Measurements from ENCODE around the gene AHRR. TPM values are rescaled to one million over a fixed set of nuclear protein-coding genes. Genes with fewer than 3 reads are reported as not detected.

AHRR gene
- total and polyA plus RNA-seq, 2 experiments from 2014 or later, result 0.27 to 1.8 TPM

GRCh38 chr5:481347-481746 is 159.8 kb downstream of the AHRR start:
- TF ChIP-seq EZH2phosphoT487 (IDR thresholded peaks at IDR 0.05; ENCODE audit: unreplicated experiment) (no peak), POLR2AphosphoS5 (IDR thresholded peaks at IDR 0.05; ENCODE audit: low read depth) (no peak), EZH2 (IDR thresholded peaks at IDR 0.05; ENCODE audit: low read depth, unreplicated experiment) (no peak), ETS1 (IDR thresholded peaks at IDR 0.05) (no peak), CREB1 (CRISPR knock-in tag; IDR thresholded peaks at IDR 0.05; ENCODE audit: low read depth) (no peak), ZNF462 (CRISPR knock-in tag; IDR thresholded peaks at IDR 0.05) (no peak), CTCF (conservative IDR thresholded peaks at IDR 0.05; ENCODE audit: low read depth in 2 of 2) (no peak), ZNF331 (CRISPR knock-in tag; IDR thresholded peaks at IDR 0.05; ENCODE audit: low read depth) (no peak), REST (IDR thresholded peaks at IDR 0.05; ENCODE audit: unreplicated experiment) (no peak), NANOG (IDR thresholded peaks at IDR 0.05; ENCODE audit: borderline replicate concordance) (no peak), JUNB (IDR thresholded peaks at IDR 0.05; ENCODE audit: unreplicated experiment) (no peak), STAT1 (IDR thresholded peaks at IDR 0.05; ENCODE audit: unreplicated experiment) (no peak), ZNF114 (CRISPR knock-in tag; IDR thresholded peaks at IDR 0.05) (no peak)
- no peak overlapping the region for H2AFZ ChIP-seq

More at GRCh38 chr5:481347-481746, 159.8 kb downstream of the AHRR start:
- ATAC-seq (no peak), DNase-seq (ENCODE audit: low spot score) (no peak)
- no peak overlapping the region for H3K4me2 ChIP-seq
- no peaks in the 10 kb centered on the region for H4K20me1 ChIP-seq (replicated peaks; ENCODE audit: insufficient read depth)
- H3K4me1 Mint-ChIP-seq, result no peaks in the 10 kb centered on the region
- H3K79me2 ChIP-seq (replicated peaks; ENCODE audit: insufficient read depth), result no peaks in the 10 kb centered on the region
- peaks cover 19% of the 10 kb centered on the region for H3K27me3 Mint-ChIP-seq (ENCODE audit: insufficient read depth, low read depth, poor library complexity)
- H3K4me3 ChIP-seq, result no peak overlapping the region
- H3K9me2 ChIP-seq (ENCODE audit: insufficient read depth), result no peaks in the 10 kb centered on the region
- H3K4me1 ChIP-seq (ENCODE audit: insufficient read depth), result no peaks in the 10 kb centered on the region
- no peak overlapping the region for H3K27ac ChIP-seq (ENCODE audit: low read depth)
- no peak overlapping the region for H3K27ac Mint-ChIP-seq
- no peaks in the 10 kb centered on the region for H3K9me3 Mint-ChIP-seq
- no peak overlapping the region for H3K4me3 Mint-ChIP-seq
- H3F3A ChIP-seq (replicated peaks; ENCODE audit: low read depth), result no peaks in the 10 kb centered on the region
- no peaks in the 10 kb centered on the region for H3K36me3 ChIP-seq (ENCODE audit: insufficient read depth)
- peaks cover 5% of the 10 kb centered on the region; the same call in 1 of the 2 replicates for H3K27me3 ChIP-seq (ENCODE audit: insufficient read depth)
- no peaks in the 10 kb centered on the region for H3K36me3 Mint-ChIP-seq (ENCODE audit: low read depth)
